Liver (tissue), 3 donors: ENCODE measurements around the gene SPOCK2.

Experiments
- FOXA1 ChIP-seq: IDR thresholded peaks from 2 replicates; pipeline ENCODE4 v1.6.1; 2016; ENCODE audit warnings: antibody characterized with exemption
- HNF4A ChIP-seq, 2 donors: conservative IDR thresholded peaks; 2 replicates each; pipeline ENCODE4 v1.6.1; 2016; ENCODE audit warnings: antibody characterized with exemption in 2 of 2, mild to moderate bottlenecking in 2 of 2
- HNF4G ChIP-seq: IDR thresholded peaks from 2 replicates; pipeline ENCODE4 v1.6.1; 2016; ENCODE audit warnings: antibody characterized with exemption
- RAD21 ChIP-seq, 2 donors: IDR thresholded peaks; 2 replicates each; pipeline ENCODE4 v1.6.1; 2016; ENCODE audit warnings: antibody characterized with exemption in 2 of 2, mild to moderate bottlenecking in 2 of 2
- RXRA ChIP-seq, 2 donors: IDR thresholded peaks; 2 replicates each; pipeline ENCODE4 v1.6.1; 2017 to 2018; ENCODE audit warnings: antibody characterized with exemption in 2 of 2, mild to moderate bottlenecking in 1 of 2
- TAF1 ChIP-seq: conservative IDR thresholded peaks from 2 replicates; pipeline ENCODE4 v1.6.1; 2016; ENCODE audit warnings: antibody characterized with exemption, mild to moderate bottlenecking
- YY1 ChIP-seq: IDR thresholded peaks from 2 replicates; pipeline ENCODE4 v1.6.1; 2016; ENCODE audit warnings: antibody characterized with exemption, mild to moderate bottlenecking
- TF ChIP-seq, protein P1 (sequence below): fragments of 150-350 bp; IDR thresholded peaks from 2 replicates; pipeline ENCODE4 v1.5.1; 2017; ENCODE audit warnings: improper control_type of control experiment, low read depth, low read length; ENCODE audit not compliant: missing input control
- TF ChIP-seq, protein P2 (sequence below): IDR thresholded peaks from 2 replicates; pipeline ENCODE4 v1.6.1; 2016; ENCODE audit warnings: antibody characterized with exemption
- donor health status: healthy.
- donor health status: healthy.

- TF ChIP-seq TAF1 (no peak), RXRA (IDR thresholded peaks at IDR 0.05) (no peak), HNF4A (conservative IDR thresholded peaks at IDR 0.05) (no peak), HNF4G (no peak), FOXA1 (no peak), YY1 (no peak), RAD21 (IDR thresholded peaks at IDR 0.05) (no peak)
- TF ChIP-seq, protein P1, sequence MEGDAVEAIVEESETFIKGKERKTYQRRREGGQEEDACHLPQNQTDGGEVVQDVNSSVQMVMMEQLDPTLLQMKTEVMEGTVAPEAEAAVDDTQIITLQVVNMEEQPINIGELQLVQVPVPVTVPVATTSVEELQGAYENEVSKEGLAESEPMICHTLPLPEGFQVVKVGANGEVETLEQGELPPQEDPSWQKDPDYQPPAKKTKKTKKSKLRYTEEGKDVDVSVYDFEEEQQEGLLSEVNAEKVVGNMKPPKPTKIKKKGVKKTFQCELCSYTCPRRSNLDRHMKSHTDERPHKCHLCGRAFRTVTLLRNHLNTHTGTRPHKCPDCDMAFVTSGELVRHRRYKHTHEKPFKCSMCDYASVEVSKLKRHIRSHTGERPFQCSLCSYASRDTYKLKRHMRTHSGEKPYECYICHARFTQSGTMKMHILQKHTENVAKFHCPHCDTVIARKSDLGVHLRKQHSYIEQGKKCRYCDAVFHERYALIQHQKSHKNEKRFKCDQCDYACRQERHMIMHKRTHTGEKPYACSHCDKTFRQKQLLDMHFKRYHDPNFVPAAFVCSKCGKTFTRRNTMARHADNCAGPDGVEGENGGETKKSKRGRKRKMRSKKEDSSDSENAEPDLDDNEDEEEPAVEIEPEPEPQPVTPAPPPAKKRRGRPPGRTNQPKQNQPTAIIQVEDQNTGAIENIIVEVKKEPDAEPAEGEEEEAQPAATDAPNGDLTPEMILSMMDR = no peak
- TF ChIP-seq, protein P2, sequence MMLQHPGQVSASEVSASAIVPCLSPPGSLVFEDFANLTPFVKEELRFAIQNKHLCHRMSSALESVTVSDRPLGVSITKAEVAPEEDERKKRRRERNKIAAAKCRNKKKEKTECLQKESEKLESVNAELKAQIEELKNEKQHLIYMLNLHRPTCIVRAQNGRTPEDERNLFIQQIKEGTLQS = no peak
Measured at GRCh38 chr10:72137583-72137982, 49.2 kb upstream of the SPOCK2 start.
